NB4 (cell line): Measurements from ENCODE around the gene ZNF791.
"Not testable (repeated sequence)": the region's sequence is repeated elsewhere in the genome, so short reads cannot be mapped to it uniquely, and the experiment has no call there.

Experiments
- POLR2A ChIP-seq: IDR thresholded peaks from 2 replicates; pipeline ENCODE4 v1.6.1; 2011; ENCODE audit warnings: mild to moderate bottlenecking; ENCODE audit not compliant: insufficient read length; ENCODE audit errors: extremely low read depth
- TF ChIP-seq, protein P1 (sequence below): IDR thresholded peaks from one replicate; pipeline ENCODE4 v1.5.1; 2012; ENCODE audit warnings: low read depth, low read length
- TF ChIP-seq, protein P2 (sequence below): IDR thresholded peaks from 2 replicates; pipeline ENCODE4 v1.6.1; 2011; ENCODE audit warnings: low read depth, low read length

DNA sequence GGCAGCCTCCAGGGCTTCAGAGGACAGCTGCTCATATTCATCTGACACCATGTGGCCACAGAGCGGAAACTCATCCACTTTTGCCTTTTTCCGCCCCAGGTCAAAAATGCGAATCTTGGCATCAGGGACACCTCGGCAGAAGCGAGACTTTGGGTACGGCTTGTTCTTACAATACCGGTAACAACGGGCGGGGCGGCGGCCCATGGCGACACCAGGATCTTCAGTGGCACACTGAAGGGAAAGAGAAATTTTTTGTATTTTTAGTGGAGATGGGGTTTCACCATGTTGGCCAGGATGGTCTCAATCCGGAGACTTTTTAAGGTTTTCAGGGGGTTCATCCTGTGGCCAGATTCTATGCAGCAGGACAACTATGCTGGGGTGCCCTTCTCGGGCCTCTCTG lies 33.0 kb downstream of the ZNF791 start:
- TF ChIP-seq, protein P1, sequence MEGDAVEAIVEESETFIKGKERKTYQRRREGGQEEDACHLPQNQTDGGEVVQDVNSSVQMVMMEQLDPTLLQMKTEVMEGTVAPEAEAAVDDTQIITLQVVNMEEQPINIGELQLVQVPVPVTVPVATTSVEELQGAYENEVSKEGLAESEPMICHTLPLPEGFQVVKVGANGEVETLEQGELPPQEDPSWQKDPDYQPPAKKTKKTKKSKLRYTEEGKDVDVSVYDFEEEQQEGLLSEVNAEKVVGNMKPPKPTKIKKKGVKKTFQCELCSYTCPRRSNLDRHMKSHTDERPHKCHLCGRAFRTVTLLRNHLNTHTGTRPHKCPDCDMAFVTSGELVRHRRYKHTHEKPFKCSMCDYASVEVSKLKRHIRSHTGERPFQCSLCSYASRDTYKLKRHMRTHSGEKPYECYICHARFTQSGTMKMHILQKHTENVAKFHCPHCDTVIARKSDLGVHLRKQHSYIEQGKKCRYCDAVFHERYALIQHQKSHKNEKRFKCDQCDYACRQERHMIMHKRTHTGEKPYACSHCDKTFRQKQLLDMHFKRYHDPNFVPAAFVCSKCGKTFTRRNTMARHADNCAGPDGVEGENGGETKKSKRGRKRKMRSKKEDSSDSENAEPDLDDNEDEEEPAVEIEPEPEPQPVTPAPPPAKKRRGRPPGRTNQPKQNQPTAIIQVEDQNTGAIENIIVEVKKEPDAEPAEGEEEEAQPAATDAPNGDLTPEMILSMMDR, result not testable (repeated sequence)
- not testable (repeated sequence) for TF ChIP-seq POLR2A
- TF ChIP-seq, protein P2, sequence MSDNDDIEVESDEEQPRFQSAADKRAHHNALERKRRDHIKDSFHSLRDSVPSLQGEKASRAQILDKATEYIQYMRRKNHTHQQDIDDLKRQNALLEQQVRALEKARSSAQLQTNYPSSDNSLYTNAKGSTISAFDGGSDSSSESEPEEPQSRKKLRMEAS, result not testable (repeated sequence)
